DND-41 (cell line): ENCODE data around the gene UNC79.

ENCODE experiments used
- EZH2 ChIP-seq: IDR thresholded peaks from 3 replicates; pipeline ENCODE4 v1.6.1; 2012; ENCODE audit warnings: borderline replicate concordance, low read depth, mild to moderate bottlenecking, moderate library complexity, low read length, inconsistent platforms; ENCODE audit not compliant: severe bottlenecking
- TF ChIP-seq, protein P1 (sequence below): IDR thresholded peaks from 2 replicates; pipeline ENCODE4 v1.5.1; 2012; ENCODE audit warnings: borderline replicate concordance, low read length, moderate library complexity, mild to moderate bottlenecking; ENCODE audit not compliant: poor library complexity, severe bottlenecking; ENCODE audit errors: extremely low read depth

DNA sequence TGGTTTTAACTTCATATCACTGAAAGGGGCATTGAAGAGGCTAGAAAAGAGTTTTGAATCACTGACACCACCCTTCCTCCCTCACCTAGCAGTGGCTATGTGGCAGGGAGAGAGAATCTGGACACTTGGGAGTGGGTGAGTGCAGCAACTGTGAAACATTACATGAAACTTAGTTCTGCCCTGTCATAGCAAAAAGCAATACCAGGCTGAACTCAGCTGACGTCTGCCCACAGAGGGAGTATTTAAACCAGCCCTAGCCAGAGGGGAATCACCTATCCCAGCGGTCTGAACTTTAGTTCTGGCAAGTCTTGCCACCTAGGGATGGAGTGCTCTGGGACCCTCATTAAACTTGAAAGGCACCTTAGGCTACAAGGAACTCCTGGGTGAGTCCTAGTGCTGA lies 20.7 kb upstream of the UNC79 start:
- TF ChIP-seq, protein P1, sequence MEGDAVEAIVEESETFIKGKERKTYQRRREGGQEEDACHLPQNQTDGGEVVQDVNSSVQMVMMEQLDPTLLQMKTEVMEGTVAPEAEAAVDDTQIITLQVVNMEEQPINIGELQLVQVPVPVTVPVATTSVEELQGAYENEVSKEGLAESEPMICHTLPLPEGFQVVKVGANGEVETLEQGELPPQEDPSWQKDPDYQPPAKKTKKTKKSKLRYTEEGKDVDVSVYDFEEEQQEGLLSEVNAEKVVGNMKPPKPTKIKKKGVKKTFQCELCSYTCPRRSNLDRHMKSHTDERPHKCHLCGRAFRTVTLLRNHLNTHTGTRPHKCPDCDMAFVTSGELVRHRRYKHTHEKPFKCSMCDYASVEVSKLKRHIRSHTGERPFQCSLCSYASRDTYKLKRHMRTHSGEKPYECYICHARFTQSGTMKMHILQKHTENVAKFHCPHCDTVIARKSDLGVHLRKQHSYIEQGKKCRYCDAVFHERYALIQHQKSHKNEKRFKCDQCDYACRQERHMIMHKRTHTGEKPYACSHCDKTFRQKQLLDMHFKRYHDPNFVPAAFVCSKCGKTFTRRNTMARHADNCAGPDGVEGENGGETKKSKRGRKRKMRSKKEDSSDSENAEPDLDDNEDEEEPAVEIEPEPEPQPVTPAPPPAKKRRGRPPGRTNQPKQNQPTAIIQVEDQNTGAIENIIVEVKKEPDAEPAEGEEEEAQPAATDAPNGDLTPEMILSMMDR, result no peak
- TF ChIP-seq EZH2, result no peak
